GM12878 (cell line): ENCODE data around the gene KCNIP2. TPM values are rescaled to one million over a fixed set of nuclear protein-coding genes. Genes with fewer than 3 reads are reported as not detected.

Source experiments
- ATAC-seq: fragments of 200-7000 bp; cut with Tn5 transposase; 3 replicates; pipeline ENCODE4 v1.9.1; 2020; ENCODE audit warnings: mild to moderate bottlenecking, moderate library complexity
- BruUV-seq: library from RNA; stranded (reverse); fragments of 400-500 nt; replicated peaks from 2 replicates; lab custom pipeline; 2021; lab: Mats Ljungman, UMichigan
- CTCF ChIA-PET: fragments of 300-600 bp; sonication (Branson Sonifier 250); formaldehyde crosslinking; extraction: SDS; loops from one replicate; lab custom pipeline; 2021; ENCODE audit warnings: inconsistent platforms; lab: Yijun Ruan, JAX
- POLR2A ChIA-PET: fragments of 350-600 bp; formaldehyde crosslinking; extraction: SDS; loops from one replicate; lab custom pipeline; 2021; ENCODE audit warnings: inconsistent platforms; lab: Charles Lee
- RAD21 ChIA-PET: fragments of 300-600 bp; sonication (Branson Sonifier 250); formaldehyde crosslinking; loops from one replicate; lab custom pipeline; 2023; ENCODE audit warnings: antibody characterized with exemption; ENCODE audit not compliant: unreplicated experiment; lab: Charles Lee
- SMC1A ChIA-PET: fragments of 300-600 bp; sonication (Branson Sonifier 250); formaldehyde crosslinking; loops from one replicate; lab custom pipeline; 2023; ENCODE audit not compliant: unreplicated experiment, uncharacterized antibody; lab: Charles Lee
- DNase-seq: peaks from one replicate; pipeline ENCODE4 v3.0.0-alpha.2; 2011; ENCODE audit warnings: low read depth, low spot score
- FAIRE-seq: peaks from 3 replicates; lab custom pipeline; 2011; peaks lifted over from hg19 to GRCh38; lab: Jason Lieb, UNC
- H2AFZ ChIP-seq: 2 replicates; pipeline ENCODE4 v1.6.0; 2011; ENCODE audit warnings: low read depth, low read length, control low read depth; ENCODE audit not compliant: control insufficient read depth
- H3K27ac ChIP-seq: 2 replicates; pipeline ENCODE4 v1.5.1; 2011; ENCODE audit warnings: control low read depth; ENCODE audit not compliant: control insufficient read depth, insufficient read depth
- H3K27me3 ChIP-seq, 2 experiments: replicated peaks in 1 of 2; 2 replicates each; pipeline versions ENCODE4 v1.6.0 to v1.6.1; 2011; ENCODE audit warnings: low read length in 1 of 2; ENCODE audit not compliant: control insufficient read depth in 2 of 2, insufficient read depth in 2 of 2
- H3K36me3 ChIP-seq, 2 experiments: 2 replicates each; pipeline ENCODE4 v1.5.1; 2011; ENCODE audit warnings: low read length in 1 of 2; ENCODE audit not compliant: control insufficient read depth in 2 of 2, insufficient read depth in 2 of 2
- H3K4me1 ChIP-seq: 2 replicates; pipeline ENCODE4 v1.6.1; 2011; ENCODE audit warnings: mild to moderate bottlenecking, low read length, moderate library complexity, mixed read lengths; ENCODE audit not compliant: control insufficient read depth, insufficient read depth
- H3K4me2 ChIP-seq: 2 replicates; pipeline ENCODE4 v1.6.0; 2011; ENCODE audit warnings: control low read depth; ENCODE audit not compliant: control insufficient read depth, insufficient read depth
- H3K4me3 ChIP-seq: fragments of 200-600 bp; sonication (generic); 2 replicates; pipeline ENCODE4 v1.5.1; 2016
- H3K79me2 ChIP-seq: 2 replicates; pipeline ENCODE4 v1.6.0; 2011; ENCODE audit warnings: low read length; ENCODE audit not compliant: control insufficient read depth, insufficient read depth
- H3K9ac ChIP-seq: 2 replicates; pipeline ENCODE4 v1.8.0; 2011; ENCODE audit warnings: low read length, control low read depth, mixed read lengths; ENCODE audit not compliant: control insufficient read depth, insufficient read depth
- H3K9me3 ChIP-seq: replicated peaks from 3 replicates; pipeline ENCODE4 v1.5.1; 2011; ENCODE audit warnings: mild to moderate bottlenecking, low read length; ENCODE audit not compliant: control insufficient read depth, insufficient read depth
- H4K20me1 ChIP-seq: 2 replicates; pipeline ENCODE4 v1.6.0; 2011; ENCODE audit not compliant: control insufficient read depth, insufficient read depth
- BMI1 ChIP-seq: fragments of 450-650 bp; IDR thresholded peaks from 2 replicates; pipeline ENCODE4 v1.6.1; 2016; ENCODE audit warnings: mild to moderate bottlenecking, moderate library complexity, borderline replicate concordance
- SMAD1 ChIP-seq: fragments of 450-650 bp; IDR thresholded peaks from 2 replicates; pipeline ENCODE4 v1.6.1; 2018; ENCODE audit warnings: mild to moderate bottlenecking, low read depth; ENCODE audit not compliant: partially characterized antibody
- TBL1XR1 ChIP-seq: IDR thresholded peaks from 2 replicates; pipeline ENCODE4 v1.6.1; 2012; ENCODE audit warnings: low read depth, low read length, improper control_type of control experiment
- ZBTB4 ChIP-seq: fragments of 450-650 bp; formaldehyde crosslinking; IDR thresholded peaks from 2 replicates; pipeline ENCODE4 v1.4.0; 2022; ENCODE audit warnings: mild to moderate bottlenecking, moderate library complexity
- WGBS: methylation state at CpG from one replicate; pipeline ENCODE4 v1.1.6; 2016; ENCODE audit warnings: low lambda C conversion rate; ENCODE audit not compliant: insufficient replicate concordance, insufficient coverage; ENCODE audit errors: missing lambda C conversion rate; 5-methylcytosine and 5-hydroxymethylcytosine counted together
- in situ Hi-C: fragments of 300-500 bp; cut with MboI; formaldehyde crosslinking; loops from 9 replicates; pipeline ENCODE4 v1.14.3; 2018; ENCODE audit warnings: mixed read lengths
- intact Hi-C: fragments of 100-400 bp; cut with micrococcal nuclease; formaldehyde crosslinking; loops from one replicate; pipeline ENCODE4 v1.14.2; 2022; ENCODE audit not compliant: unreplicated experiment
- polyA plus RNA-seq, 11 experiments: library from polyadenylated mRNA; depleted of rRNA in 4 of 11; unstranded in 6 of 11; stranded (reverse) in 5 of 11; fragments of >200 nt; fragmentation: Nextera tagmentation in 4 of 11; fragmentation: Illumina TruSeq in 1 of 11; extraction: Ambion mirVana in 4 of 11; extraction: Trizol in 1 of 11; gene quantifications; 1 replicate in 1 of 11; 2 replicates in 10 of 11; pipeline versions ENCODE4 v1.2.1 to v1.2.3, GENCODE V29; 2011 to 2016; ENCODE audit warnings: inconsistent platforms in 2 of 11, missing spikeins in 2 of 11, low read depth in 1 of 11
- total RNA-seq, 4 experiments: library from RNA; depleted of rRNA in 3 of 4; stranded (reverse); fragments of >200 nt in 3 of 4; fragmentation: Illumina TruSeq in 1 of 4; extraction: Trizol in 1 of 4; gene quantifications; 2 replicates each; pipeline versions ENCODE4 v1.2.1 to v1.2.3, GENCODE V29; 2013 to 2021

KCNIP2 gene
- total and polyA plus RNA-seq, 10 of the 15 experiments (the other 5 are each of a cell fraction or from before 2014, with no cell fraction given), result 0.46 to 4.3 (median 1.7) TPM

- in situ Hi-C loops (loop anchor here (5.0 kb wide), 2 partner anchors 167 to 232 kb away; no protein-coding TSS in a partner anchor), intact Hi-C loops (loop anchor here (1.0 to 5.0 kb wide), 4 partner anchors 49 to 233 kb away; no protein-coding TSS in a partner anchor)
- H3K27ac ChIP-seq, result no peak overlapping the region
- peak overlapping the region; percentile 94 for H3K4me2 ChIP-seq
- SMC1A ChIA-PET, result interaction anchor here (0.7 to 13.6 kb wide), 37 partner anchors 11 to 241 kb away, joined by 3 to 407 read pairs (median 5); partner anchors contain the start of genes ARMH3 and OGA
- H3K27me3 ChIP-seq, result no peaks in the 10 kb centered on the region
- TF ChIP-seq SMAD1 (no peak), ZBTB4 (no peak), TBL1XR1 (no peak), BMI1 (peak; percentile 78)
- RAD21 ChIA-PET, result interaction anchor here (0.6 to 9.5 kb wide), 54 partner anchors 9 to 278 kb away, joined by 3 to 538 read pairs (median 5); partner anchors contain the start of genes HPS6 and OGA
- H3K4me1 ChIP-seq, result peaks cover 23% of the 10 kb centered on the region
- H3K79me2 ChIP-seq, result no peaks in the 10 kb centered on the region; the same call in 1 of the 2 replicates
- peak overlapping the region; percentile 81 for H3K4me3 ChIP-seq
- H4K20me1 ChIP-seq, result no peaks in the 10 kb centered on the region; the same call in 1 of the 2 replicates
- ATAC-seq, result peak; percentile 3
- POLR2A ChIA-PET, result interaction anchor here (0.6 to 3.5 kb wide), 17 partner anchors 11 to 234 kb away, joined by 3 to 34 read pairs (median 4); partner anchors contain the start of gene OGA
- BruUV-seq, result no TSS peak
- H2AFZ ChIP-seq, result no peak overlapping the region; the same call in 1 of the 2 replicates
- H3K36me3 ChIP-seq, result no peaks in the 10 kb centered on the region
- CTCF ChIA-PET, result interaction anchor here (0.6 to 17.0 kb wide), 49 partner anchors 9 to 360 kb away, joined by 3 to 697 read pairs (median 5); partner anchors contain the start of genes HPS6, NPM3 and OGA
- under 1% methylated on average over 17 of the region's 19 CpGs for WGBS
- H3K9ac ChIP-seq, result peak overlapping the region; percentile 45
- no peak for FAIRE-seq
- no peak for DNase-seq
- no peaks in the 10 kb centered on the region for H3K9me3 ChIP-seq
Measured at GRCh38 chr10:101840102-101840684, 3.4 kb downstream of the KCNIP2 start.
